Bronchial epithelial cell (primary cell): ENCODE results near the gene FZD10. TPM values are rescaled to one million over a fixed set of nuclear protein-coding genes. Genes with fewer than 3 reads are reported as not detected.

Experiments used
- DNase-seq: peaks from one replicate; pipeline ENCODE4 v3.0.0-alpha.2; 2010; ENCODE audit warnings: low read depth
- FAIRE-seq: peaks from 2 replicates; lab custom pipeline; 2011; peaks lifted over from hg19 to GRCh38; lab: Jason Lieb, UNC
- H3K27me3 ChIP-seq: 2 replicates; pipeline ENCODE4 v1.5.1; 2011; ENCODE audit warnings: low read length; ENCODE audit not compliant: control insufficient read depth, insufficient read depth
- H3K36me3 ChIP-seq: 2 replicates; pipeline ENCODE4 v1.5.1; 2011; ENCODE audit warnings: low read length; ENCODE audit not compliant: control insufficient read depth, insufficient read depth
- H3K4me3 ChIP-seq: 2 replicates; pipeline ENCODE4 v1.5.1; 2011; ENCODE audit warnings: mild to moderate bottlenecking, low read depth, low read length, control low read depth
- CTCF ChIP-seq: IDR thresholded peaks from 2 replicates; pipeline ENCODE4 v1.5.1; 2011; ENCODE audit warnings: mild to moderate bottlenecking, moderate library complexity, low read length, control low read depth, inconsistent platforms; ENCODE audit not compliant: insufficient read depth, severe bottlenecking
- total RNA-seq: library from RNA; depleted of rRNA; stranded (reverse); fragments of >200 nt; gene quantifications from 2 replicates; pipeline ENCODE4 v1.2.1, GENCODE V29; 2014

FZD10 gene
- total RNA-seq, 1 donor from 2014 or later, result 0.26 TPM

GRCh38 chr12:130184404-130185090, 22.3 kb downstream of the FZD10 start:
- DNase-seq, result no peak
- no peaks in the 10 kb centered on the region for H3K27me3 ChIP-seq
- TF ChIP-seq CTCF, result no peak
- H3K36me3 ChIP-seq, result no peaks in the 10 kb centered on the region
- FAIRE-seq, result no peak
- no peak overlapping the region for H3K4me3 ChIP-seq

GRCh38 chr12:130185455-130186391, 23.5 kb downstream of the FZD10 start:
- H3K4me3 ChIP-seq, result no peak overlapping the region
- H3K27me3 ChIP-seq, result no peaks in the 10 kb centered on the region
- TF ChIP-seq CTCF, result no peak
- DNase-seq (no peak), FAIRE-seq (no peak)
- no peaks in the 10 kb centered on the region for H3K36me3 ChIP-seq

- no peak overlapping the region for H3K4me3 ChIP-seq
- H3K36me3 ChIP-seq, result no peaks in the 10 kb centered on the region
- FAIRE-seq, result peak; percentile 94
- peak; percentile 90 for DNase-seq
- TF ChIP-seq CTCF, result no peak
- no peaks in the 10 kb centered on the region for H3K27me3 ChIP-seq
These were observed 24.5 kb downstream of the FZD10 start for GRCh38 chr12:130186651-130187268.

- DNase-seq (peak; percentile 18), FAIRE-seq (no peak)
- Histone ChIP-seq H3K27me3 (no peaks in the 10 kb centered on the region), H3K36me3 (no peaks in the 10 kb centered on the region), H3K4me3 (no peak overlapping the region)
- TF ChIP-seq CTCF, result peak; percentile 50
These were observed 30.5 kb downstream of the FZD10 start for GRCh38 chr12:130192642-130193345.

- Histone ChIP-seq H3K4me3 (no peak overlapping the region), H3K27me3 (no peaks in the 10 kb centered on the region), H3K36me3 (no peaks in the 10 kb centered on the region)
- TF ChIP-seq CTCF, result no peak
- DNase-seq (no peak), FAIRE-seq (no peak)
These were observed 31.9 kb downstream of the FZD10 start for GRCh38 chr12:130194154-130194553.
